Head of caudate nucleus (tissue), 42 donors: ENCODE data around the gene NOS2.
"Not testable (repeated sequence)": the region's sequence is repeated elsewhere in the genome, so short reads cannot be mapped to it uniquely, and the experiment has no call there.

ENCODE experiments used
- DNase-seq, 42 donors: peaks; one replicate each; pipeline versions ENCODE4 v3.0.0 to v3.0.0-alpha.2; 2020 to 2021; ENCODE audit warnings: mixed read lengths in 7 of 42
- intact Hi-C: fragments of 100-400 bp; cut with DNase I; formaldehyde crosslinking; loops from one replicate; pipeline ENCODE4 v1.15.0; 2022

NOS2 gene

GRCh38 chr17:27762527-27763305 is 37.6 kb downstream of the NOS2 start:
- DNase-seq = no peak

GRCh38 chr17:27760931-27761330 is 39.4 kb downstream of the NOS2 start:
- not testable (repeated sequence) for DNase-seq
- intact Hi-C loops = loop anchor here (10.0 kb wide), 1 partner anchor 114 kb away; no protein-coding TSS in a partner anchor

More at GRCh38 chr17:27762527-27763305, 37.6 kb downstream of the NOS2 start:
- intact Hi-C loops = loop anchor here (10.0 kb wide), 1 partner anchor 112 kb away; no protein-coding TSS in a partner anchor

- peak in 41 of 42 donors; percentile 16 to 90 (median 74) for DNase-seq
- intact Hi-C loops = loop anchor here (10.0 kb wide), 1 partner anchor 115 kb away; no protein-coding TSS in a partner anchor
Observed at GRCh38 chr17:27760069-27760885, 40.1 kb downstream of the NOS2 start.

- no peak for DNase-seq
- intact Hi-C loops = no loop called here
Observed at GRCh38 chr17:27759528-27759927, 40.8 kb downstream of the NOS2 start.

- peak in 39 of 42 donors; percentile 19 to 80 (median 59) for DNase-seq
- intact Hi-C loops = no loop called here
Observed at GRCh38 chr17:27756467-27757371, 43.6 kb downstream of the NOS2 start.

- DNase-seq = peak in 2 of 42 donors; percentile 28
Observed at GRCh38 chr17:27755706-27756466, 44.4 kb downstream of the NOS2 start.

GRCh38 chr17:27754549-27754948 is 45.8 kb downstream of the NOS2 start:
- peak in 4 of 42 donors; percentile 1 to 26 (median 14) for DNase-seq
- intact Hi-C loops = no loop called here

More at GRCh38 chr17:27755706-27756466, 44.4 kb downstream of the NOS2 start:
- intact Hi-C loops = no loop called here

GRCh38 chr17:27753726-27754125 is 46.6 kb downstream of the NOS2 start:
- DNase-seq = peak in 2 of 42 donors; percentile 16 to 19
- intact Hi-C loops = not testable (repeated sequence)

GRCh38 chr17:27752831-27753619 is 47.3 kb downstream of the NOS2 start:
- intact Hi-C loops = not testable (repeated sequence)
- DNase-seq = peak in 2 of 42 donors; percentile 9 to 33

GRCh38 chr17:27751622-27752490 is 48.5 kb downstream of the NOS2 start:
- peak in 4 of 42 donors; percentile 21 to 38 (median 28) for DNase-seq
- intact Hi-C loops = no loop called here

- intact Hi-C loops = no loop called here
- peak in 3 of 42 donors; percentile 6 to 37 (median 8) for DNase-seq
Observed at GRCh38 chr17:27751166-27751565, 49.2 kb downstream of the NOS2 start.

GRCh38 chr17:27749562-27750150 is 50.7 kb downstream of the NOS2 start:
- DNase-seq = peak in 4 of 42 donors; percentile 0 to 26 (median 13)
- intact Hi-C loops = not testable (repeated sequence)

- intact Hi-C loops = no loop called here
- peak in 1 of 42 donors; percentile 4 for DNase-seq
Observed at GRCh38 chr17:27748360-27748825, 51.9 kb downstream of the NOS2 start.

- DNase-seq = peak in 1 of 42 donors; percentile 26
- intact Hi-C loops = no loop called here
Observed at GRCh38 chr17:27747462-27748359, 52.6 kb downstream of the NOS2 start.

- DNase-seq = peak in 1 of 42 donors; percentile 27
- intact Hi-C loops = no loop called here
Observed at GRCh38 chr17:27746881-27747280, 53.4 kb downstream of the NOS2 start.
